HEK293T (cell line): ENCODE results near the gene TBX18.

ENCODE experiments used
- CTCF ChIA-PET: fragments of 350-600 bp; formaldehyde crosslinking; extraction: SDS; loops from one replicate; lab custom pipeline; 2021; ENCODE audit warnings: antibody characterized with exemption, inconsistent platforms; lab: Yijun Ruan, JAX
- POLR2A ChIA-PET: fragments of 350-600 bp; formaldehyde crosslinking; extraction: SDS; loops from one replicate; lab custom pipeline; 2020; ENCODE audit warnings: antibody characterized with exemption, inconsistent platforms; lab: Yijun Ruan, JAX
- DNase-seq: peaks from one replicate; pipeline ENCODE4 v3.0.0; 2012; ENCODE audit warnings: mixed read lengths; ENCODE audit errors: extremely low spot score
- ARNT ChIP-seq: fragments of 450-650 bp; IDR thresholded peaks from 2 replicates; pipeline ENCODE4 v1.6.1; 2017; ENCODE audit warnings: mild to moderate bottlenecking
- BHLHE40 ChIP-seq: fragments of 450-650 bp; IDR thresholded peaks from 2 replicates; pipeline ENCODE4 v1.6.1; 2016; ENCODE audit warnings: mild to moderate bottlenecking, moderate library complexity, borderline replicate concordance
- CTBP1 ChIP-seq: fragments of 450-650 bp; IDR thresholded peaks from 2 replicates; pipeline ENCODE4 v1.6.1; 2016; ENCODE audit warnings: borderline replicate concordance
- ELF4 ChIP-seq: fragments of 450-650 bp; IDR thresholded peaks from 2 replicates; pipeline ENCODE4 v1.6.1; 2017; ENCODE audit warnings: antibody characterized with exemption
- FOXA1 ChIP-seq: fragments of 450-650 bp; IDR thresholded peaks from 2 replicates; pipeline ENCODE4 v1.6.1; 2016; ENCODE audit warnings: mild to moderate bottlenecking
- FOXK2 ChIP-seq: fragments of 450-650 bp; IDR thresholded peaks from 2 replicates; pipeline ENCODE4 v1.6.1; 2016; ENCODE audit warnings: mild to moderate bottlenecking
- FOXM1 ChIP-seq: fragments of 450-650 bp; IDR thresholded peaks from 2 replicates; pipeline ENCODE4 v1.6.1; 2017; ENCODE audit warnings: mild to moderate bottlenecking, borderline replicate concordance
- HDGF ChIP-seq: fragments of 450-650 bp; IDR thresholded peaks from 2 replicates; pipeline ENCODE4 v1.6.1; 2017; ENCODE audit warnings: antibody characterized with exemption, borderline replicate concordance
- L3MBTL2 ChIP-seq: fragments of 450-650 bp; conservative IDR thresholded peaks from 2 replicates; pipeline ENCODE4 v1.6.1; 2016; ENCODE audit warnings: mild to moderate bottlenecking
- LEF1 ChIP-seq: fragments of 450-650 bp; IDR thresholded peaks from 2 replicates; pipeline ENCODE4 v1.6.1; 2017; ENCODE audit warnings: mild to moderate bottlenecking, borderline replicate concordance
- NFRKB ChIP-seq: fragments of 450-650 bp; IDR thresholded peaks from 2 replicates; pipeline ENCODE4 v1.6.1; 2016; ENCODE audit warnings: mild to moderate bottlenecking, moderate library complexity
- SP1 ChIP-seq: fragments of 450-650 bp; IDR thresholded peaks from 2 replicates; pipeline ENCODE4 v1.6.1; 2017
- SUZ12 ChIP-seq: fragments of 450-650 bp; IDR thresholded peaks from 2 replicates; pipeline ENCODE4 v1.6.1; 2016; ENCODE audit warnings: mild to moderate bottlenecking
- TARDBP ChIP-seq: fragments of 450-650 bp; IDR thresholded peaks from 2 replicates; pipeline ENCODE4 v1.6.1; 2016
- ZNF384 ChIP-seq: fragments of 450-650 bp; IDR thresholded peaks from 2 replicates; pipeline ENCODE4 v1.6.1; 2016
- TF ChIP-seq, protein P1 (sequence below): fragments of 450-650 bp; IDR thresholded peaks from 2 replicates; pipeline ENCODE4 v1.6.1; 2016

The TBX18 gene

DNA sequence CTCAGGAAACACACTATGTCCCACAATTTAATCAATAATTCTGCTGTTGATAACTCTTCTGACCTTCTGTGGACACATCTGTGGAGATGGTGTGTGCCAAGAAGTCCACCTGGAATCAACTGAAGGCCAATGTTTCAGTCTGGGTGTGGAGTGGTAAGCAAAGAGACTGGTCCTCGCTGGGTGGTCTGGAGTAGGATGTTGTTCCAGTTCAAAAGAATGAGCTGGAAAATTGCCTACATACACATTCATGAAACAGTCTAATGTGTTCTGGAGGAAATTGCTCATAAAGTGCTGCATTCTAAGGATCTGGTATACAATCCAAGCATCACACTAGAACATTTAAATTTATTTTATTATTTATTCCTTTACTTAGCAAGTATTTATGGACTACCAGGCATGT is 33.9 kb upstream of the TBX18 start:
- ChIA-PET POLR2A (no interaction called here), CTCF (interaction anchor here (0.9 kb wide), 1 partner anchor 13 kb away, joined by 3 read pairs; no protein-coding TSS in a partner anchor)
- no peak for DNase-seq
- TF ChIP-seq, protein P1, sequence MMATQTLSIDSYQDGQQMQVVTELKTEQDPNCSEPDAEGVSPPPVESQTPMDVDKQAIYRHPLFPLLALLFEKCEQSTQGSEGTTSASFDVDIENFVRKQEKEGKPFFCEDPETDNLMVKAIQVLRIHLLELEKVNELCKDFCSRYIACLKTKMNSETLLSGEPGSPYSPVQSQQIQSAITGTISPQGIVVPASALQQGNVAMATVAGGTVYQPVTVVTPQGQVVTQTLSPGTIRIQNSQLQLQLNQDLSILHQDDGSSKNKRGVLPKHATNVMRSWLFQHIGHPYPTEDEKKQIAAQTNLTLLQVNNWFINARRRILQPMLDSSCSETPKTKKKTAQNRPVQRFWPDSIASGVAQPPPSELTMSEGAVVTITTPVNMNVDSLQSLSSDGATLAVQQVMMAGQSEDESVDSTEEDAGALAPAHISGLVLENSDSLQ = no peak
- TF ChIP-seq L3MBTL2 (no peak), ZNF384 (no peak)

DNA sequence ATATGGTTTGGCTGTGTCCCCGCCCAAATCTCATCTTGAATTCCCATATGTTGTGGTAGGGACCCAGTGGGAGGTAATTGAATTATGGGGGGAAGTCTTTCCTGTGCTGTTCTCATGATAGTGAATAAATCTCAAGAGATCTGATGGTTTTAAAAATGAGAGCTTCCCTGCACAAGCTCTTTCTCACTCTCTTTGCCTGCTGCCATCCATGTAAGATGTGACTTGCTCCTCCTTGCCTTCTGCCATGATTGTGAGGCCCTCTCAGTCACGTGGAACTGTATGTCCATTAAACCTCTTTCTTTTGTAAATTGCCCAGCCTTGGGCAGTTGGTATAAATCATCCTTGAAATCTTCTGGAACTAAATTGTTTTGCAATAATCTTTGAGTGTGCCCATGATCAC is 31.9 kb upstream of the TBX18 start:
- ChIA-PET CTCF (no interaction called here), POLR2A (no interaction called here)
- no peak for TF ChIP-seq FOXA1

DNA sequence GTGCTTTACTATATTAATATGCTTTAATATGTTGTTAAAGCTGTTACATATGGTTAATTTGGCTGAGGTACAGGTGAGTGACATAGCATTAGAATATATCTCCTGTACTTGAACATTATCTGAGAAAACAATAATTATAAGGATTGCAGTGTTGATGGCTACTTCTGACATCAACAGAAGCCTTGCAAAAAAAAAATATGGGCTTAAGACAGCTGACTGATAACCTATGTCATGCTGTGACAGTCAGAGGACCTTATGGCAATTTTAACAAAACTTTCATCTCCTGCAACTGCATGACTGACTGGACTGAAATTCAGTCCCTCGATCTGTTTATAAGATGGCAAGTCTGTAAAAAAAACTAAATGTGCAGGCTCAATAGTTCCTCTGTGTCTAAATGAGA is 27.5 kb upstream of the TBX18 start:
- POLR2A ChIA-PET = interaction anchor here (0.6 kb wide), 1 partner anchor 27 kb away, joined by 3 read pairs; the partner anchor contains the start of gene TBX18
- no peak for DNase-seq
- CTCF ChIA-PET = no interaction called here
- TF ChIP-seq ELF4 = no peak
- TF ChIP-seq CTBP1 = no peak
- no peak for TF ChIP-seq FOXA1
- no peak for TF ChIP-seq SP1
- no peak for TF ChIP-seq HDGF
- TF ChIP-seq NFRKB = no peak
- TF ChIP-seq LEF1 = no peak
- TF ChIP-seq TARDBP = no peak
- TF ChIP-seq BHLHE40 = no peak
- TF ChIP-seq ARNT = no peak
- TF ChIP-seq FOXK2 = no peak
- TF ChIP-seq, protein P1 = no peak
- no peak for TF ChIP-seq SUZ12
- TF ChIP-seq ZNF384 = no peak

More for the DNA sequence above, 31.9 kb upstream of the TBX18 start:
- no peak for DNase-seq

DNA sequence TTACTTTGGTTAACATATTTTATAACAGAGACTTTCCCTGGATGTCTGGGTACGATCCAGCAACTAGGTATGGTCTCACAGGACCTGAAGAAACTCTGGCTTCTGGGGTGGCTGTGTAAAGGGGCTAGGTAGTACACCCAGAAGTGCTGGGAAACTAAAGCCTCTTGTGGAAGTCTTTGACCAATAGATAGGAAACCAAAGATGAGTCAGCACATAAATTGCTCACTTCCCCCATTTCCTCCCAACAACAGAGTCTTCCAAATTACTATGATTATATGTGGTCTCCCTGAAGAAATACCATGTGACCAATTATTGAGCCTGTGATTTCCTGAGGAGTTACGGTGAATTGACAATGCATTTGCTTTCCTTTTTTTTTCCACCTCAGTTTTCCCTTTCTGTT is 26.8 kb upstream of the TBX18 start:
- TF ChIP-seq, protein P1 = no peak
- TF ChIP-seq LEF1 (no peak), TARDBP (no peak), FOXM1 (no peak), SP1 (no peak), L3MBTL2 (no peak), CTBP1 (no peak), NFRKB (no peak), FOXA1 (no peak), ELF4 (no peak), BHLHE40 (no peak), ARNT (no peak), HDGF (no peak), FOXK2 (no peak), ZNF384 (no peak), SUZ12 (no peak)
- no peak for DNase-seq
- ChIA-PET CTCF (no interaction called here), POLR2A (no interaction called here)

DNA sequence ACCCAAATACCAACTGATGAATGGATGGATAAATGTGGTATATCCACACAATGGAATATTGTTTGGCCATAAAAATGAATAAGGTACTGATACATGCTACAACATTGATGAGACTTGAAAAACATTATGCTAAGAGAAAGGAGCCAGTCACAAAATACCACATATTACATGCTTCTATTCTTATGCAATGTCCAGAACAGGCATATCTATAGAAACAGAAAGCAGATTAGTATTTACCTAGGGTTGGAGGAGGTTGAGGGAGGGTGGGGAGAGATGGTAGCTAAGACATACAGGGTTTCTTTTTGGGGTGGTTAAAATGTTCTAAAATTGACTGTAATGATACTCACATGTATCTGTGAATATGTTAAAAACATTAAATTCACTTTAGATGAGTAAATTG is 24.8 kb upstream of the TBX18 start:
- TF ChIP-seq FOXM1 (no peak), TARDBP (no peak), BHLHE40 (no peak), FOXK2 (no peak), LEF1 (no peak), CTBP1 (no peak), ELF4 (no peak), L3MBTL2 (no peak), ARNT (no peak), HDGF (no peak), ZNF384 (no peak), SP1 (no peak), SUZ12 (no peak), NFRKB (no peak), FOXA1 (no peak)
- TF ChIP-seq, protein P1 = no peak
- ChIA-PET CTCF (no interaction called here), POLR2A (no interaction called here)
- no peak for DNase-seq

DNA sequence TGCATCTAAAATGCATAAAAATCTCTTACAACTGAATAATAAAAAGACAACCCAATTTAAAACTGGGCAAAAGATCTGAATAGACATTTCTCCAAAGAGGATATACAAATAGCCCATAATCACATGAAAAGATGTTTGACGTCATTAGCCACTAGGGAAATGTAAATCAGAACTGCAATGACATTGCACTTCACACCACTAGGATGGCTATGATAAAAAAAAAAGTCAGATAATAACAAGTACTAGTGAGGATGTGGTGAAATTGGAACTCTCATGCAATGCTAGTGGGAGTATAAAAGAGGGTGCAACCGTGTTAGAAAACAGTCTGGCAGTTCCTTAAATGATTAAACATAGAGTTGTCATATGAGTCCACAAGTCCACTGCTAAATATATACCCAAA is 24.3 kb upstream of the TBX18 start:
- no peak for TF ChIP-seq ZNF384
- TF ChIP-seq FOXA1 = no peak
- no peak for TF ChIP-seq FOXK2
- no peak for TF ChIP-seq SUZ12
- TF ChIP-seq HDGF = no peak
- TF ChIP-seq NFRKB = no peak
- no peak for TF ChIP-seq FOXM1
- TF ChIP-seq, protein P1 = no peak
- TF ChIP-seq L3MBTL2 = no peak
- TF ChIP-seq TARDBP = no peak
- TF ChIP-seq CTBP1 = no peak
- POLR2A ChIA-PET = no interaction called here
- CTCF ChIA-PET = no interaction called here

More for the DNA sequence above, 24.3 kb upstream of the TBX18 start:
- no peak for DNase-seq
